Measurements from ENCODE around the gene NBL1. TPM values are rescaled to one million over a fixed set of nuclear protein-coding genes. Genes with fewer than 3 reads are reported as not detected.
A peak's percentile ranks its signal among the peaks of the same experiment; 100 is the strongest.

NBL1 gene
- total and polyA plus RNA-seq, 2 donors (not counting 1 experiment from before 2014, with no cell fraction given): 59.3 to 103 TPM

GRCh38 chr1:19646377-19647319 lies 2.5 kb downstream of the NBL1 start:
- Histone ChIP-seq H2AFZ (ENCODE audit: low read length) (no peak overlapping the region), H3K79me2 (ENCODE audit: control insufficient read depth, insufficient read depth, low read length) (peaks cover 65% of the 10 kb centered on the region), H3K27ac (ENCODE audit: insufficient read depth, low read length) (peak overlapping the region; percentile 89), H3K4me2 (ENCODE audit: extremely low read depth, insufficient read depth, low read length) (peak overlapping the region; percentile 95), H3K9me3 (ENCODE audit: control insufficient read depth, insufficient read depth, low read depth, low read length) (no peaks in the 10 kb centered on the region), H3K4me1 (ENCODE audit: control insufficient read depth, extremely low read depth, insufficient read depth, low read length) (peaks cover 30% of the 10 kb centered on the region), H3K27me3 (ENCODE audit: control insufficient read depth, insufficient read depth, low read length) (no peaks in the 10 kb centered on the region), H3K4me3 (replicated peaks in 1 of 4; ENCODE audit: control extremely low read depth in 1 of 4, insufficient read depth in 1 of 4, low read depth in 3 of 4, low read length in 4 of 4) (peak overlapping the region; percentile 78 to 94 (median 90)), H3K9ac (ENCODE audit: insufficient read depth, low read length) (no peak overlapping the region), H4K20me1 (ENCODE audit: control insufficient read depth, extremely low read depth, insufficient read depth, low read length) (no peaks in the 10 kb centered on the region), H3K36me3 (ENCODE audit: control insufficient read depth, insufficient read depth, low read length) (peaks cover 1% of the 10 kb centered on the region)
- no peak for DNase-seq (ENCODE audit: low read depth in 2 of 2)
- TF ChIP-seq CTCF (conservative IDR thresholded peaks at IDR 0.05 in 1 of 2, IDR thresholded peaks at IDR 0.05 in 1 of 2; ENCODE audit: low read depth in 1 of 2, low read length in 2 of 2) (no peak), EZH2 (IDR thresholded peaks at IDR 0.05; ENCODE audit: low read length, missing control alignments) (no peak)

- H3K27me3 ChIP-seq (ENCODE audit: control insufficient read depth, insufficient read depth, low read length): no peaks in the 10 kb centered on the region
- TF ChIP-seq EZH2 (IDR thresholded peaks at IDR 0.05; ENCODE audit: low read length, missing control alignments) (no peak), CTCF (conservative IDR thresholded peaks at IDR 0.05 in 1 of 2, IDR thresholded peaks at IDR 0.05 in 1 of 2; ENCODE audit: low read depth in 1 of 2, low read length in 2 of 2) (no peak)
- H3K4me2 ChIP-seq (ENCODE audit: extremely low read depth, insufficient read depth, low read length): peak overlapping the region; percentile 66
- peak overlapping the region; percentile 11 for H3K27ac ChIP-seq (ENCODE audit: insufficient read depth, low read length)
- peaks cover 71% of the 10 kb centered on the region for H3K79me2 ChIP-seq (ENCODE audit: control insufficient read depth, insufficient read depth, low read length)
- H3K4me1 ChIP-seq (ENCODE audit: control insufficient read depth, extremely low read depth, insufficient read depth, low read length): peaks cover 34% of the 10 kb centered on the region
- no peaks in the 10 kb centered on the region for H3K9me3 ChIP-seq (ENCODE audit: control insufficient read depth, insufficient read depth, low read depth, low read length)
- H2AFZ ChIP-seq (ENCODE audit: low read length): no peak overlapping the region
- peaks cover 1% of the 10 kb centered on the region for H3K36me3 ChIP-seq (ENCODE audit: control insufficient read depth, insufficient read depth, low read length)
- no peak overlapping the region for H3K9ac ChIP-seq (ENCODE audit: insufficient read depth, low read length)
- no peaks in the 10 kb centered on the region for H4K20me1 ChIP-seq (ENCODE audit: control insufficient read depth, extremely low read depth, insufficient read depth, low read length)
- H3K4me3 ChIP-seq (replicated peaks in 1 of 4; ENCODE audit: control extremely low read depth in 1 of 4, insufficient read depth in 1 of 4, low read depth in 3 of 4, low read length in 4 of 4): peak overlapping the region in 2 of 4 experiments; percentile 78 to 88
- no peak for DNase-seq (ENCODE audit: low read depth in 2 of 2)
Observed at GRCh38 chr1:19647643-19648042, 3.5 kb downstream of the NBL1 start.

GRCh38 chr1:19648239-19648638 lies 4.1 kb downstream of the NBL1 start:
- H3K9ac ChIP-seq (ENCODE audit: insufficient read depth, low read length): no peak overlapping the region
- H3K27me3 ChIP-seq (ENCODE audit: control insufficient read depth, insufficient read depth, low read length): no peaks in the 10 kb centered on the region
- peak overlapping the region in 1 of 4 experiments; percentile 14 for H3K4me3 ChIP-seq (replicated peaks in 1 of 4; ENCODE audit: control extremely low read depth in 1 of 4, insufficient read depth in 1 of 4, low read depth in 3 of 4, low read length in 4 of 4)
- peak overlapping the region; percentile 32 for H3K4me2 ChIP-seq (ENCODE audit: extremely low read depth, insufficient read depth, low read length)
- H3K79me2 ChIP-seq (ENCODE audit: control insufficient read depth, insufficient read depth, low read length): peaks cover 72% of the 10 kb centered on the region
- H2AFZ ChIP-seq (ENCODE audit: low read length): no peak overlapping the region
- no peak for DNase-seq (ENCODE audit: low read depth in 2 of 2)
- H4K20me1 ChIP-seq (ENCODE audit: control insufficient read depth, extremely low read depth, insufficient read depth, low read length): no peaks in the 10 kb centered on the region
- TF ChIP-seq EZH2 (IDR thresholded peaks at IDR 0.05; ENCODE audit: low read length, missing control alignments) (no peak), CTCF (conservative IDR thresholded peaks at IDR 0.05 in 1 of 2, IDR thresholded peaks at IDR 0.05 in 1 of 2; ENCODE audit: low read depth in 1 of 2, low read length in 2 of 2) (no peak)
- peaks cover 1% of the 10 kb centered on the region for H3K36me3 ChIP-seq (ENCODE audit: control insufficient read depth, insufficient read depth, low read length)
- H3K4me1 ChIP-seq (ENCODE audit: control insufficient read depth, extremely low read depth, insufficient read depth, low read length): peaks cover 34% of the 10 kb centered on the region
- peak overlapping the region; percentile 11 for H3K27ac ChIP-seq (ENCODE audit: insufficient read depth, low read length)
- H3K9me3 ChIP-seq (ENCODE audit: control insufficient read depth, insufficient read depth, low read depth, low read length): no peaks in the 10 kb centered on the region

Measured in fibroblast of lung (primary cell).